ENCODE results near the gene PLEKHD1. TPM values are rescaled to one million over a fixed set of nuclear protein-coding genes. Genes with fewer than 3 reads are reported as not detected.

The PLEKHD1 gene
- total RNA-seq, 1 donor from 2014 or later, result under 0.01 TPM

DNA sequence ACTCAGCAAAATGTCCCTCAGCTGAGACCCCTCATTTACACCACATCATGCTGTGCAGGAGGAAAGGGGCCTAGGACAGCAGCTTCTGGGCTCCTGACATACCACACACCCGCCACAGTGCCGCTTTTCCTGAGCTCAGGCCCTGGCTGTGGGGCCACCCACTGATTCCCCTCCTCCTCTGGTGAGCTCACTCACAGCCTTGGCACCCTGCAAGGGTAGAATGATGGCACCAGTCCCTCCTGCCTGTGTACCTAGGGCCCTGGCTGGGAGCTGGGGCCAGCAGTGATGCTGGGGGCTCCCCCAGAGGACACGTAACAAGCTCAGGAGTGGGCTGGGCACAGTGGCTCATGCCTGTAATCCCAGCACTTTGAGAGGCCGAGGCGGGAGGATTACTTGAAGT, 44.4 kb downstream of the PLEKHD1 start:
- DNase-seq (ENCODE audit: low read depth), result no peak
- TF ChIP-seq, protein P1, sequence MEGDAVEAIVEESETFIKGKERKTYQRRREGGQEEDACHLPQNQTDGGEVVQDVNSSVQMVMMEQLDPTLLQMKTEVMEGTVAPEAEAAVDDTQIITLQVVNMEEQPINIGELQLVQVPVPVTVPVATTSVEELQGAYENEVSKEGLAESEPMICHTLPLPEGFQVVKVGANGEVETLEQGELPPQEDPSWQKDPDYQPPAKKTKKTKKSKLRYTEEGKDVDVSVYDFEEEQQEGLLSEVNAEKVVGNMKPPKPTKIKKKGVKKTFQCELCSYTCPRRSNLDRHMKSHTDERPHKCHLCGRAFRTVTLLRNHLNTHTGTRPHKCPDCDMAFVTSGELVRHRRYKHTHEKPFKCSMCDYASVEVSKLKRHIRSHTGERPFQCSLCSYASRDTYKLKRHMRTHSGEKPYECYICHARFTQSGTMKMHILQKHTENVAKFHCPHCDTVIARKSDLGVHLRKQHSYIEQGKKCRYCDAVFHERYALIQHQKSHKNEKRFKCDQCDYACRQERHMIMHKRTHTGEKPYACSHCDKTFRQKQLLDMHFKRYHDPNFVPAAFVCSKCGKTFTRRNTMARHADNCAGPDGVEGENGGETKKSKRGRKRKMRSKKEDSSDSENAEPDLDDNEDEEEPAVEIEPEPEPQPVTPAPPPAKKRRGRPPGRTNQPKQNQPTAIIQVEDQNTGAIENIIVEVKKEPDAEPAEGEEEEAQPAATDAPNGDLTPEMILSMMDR (conservative IDR thresholded peaks at IDR 0.05; ENCODE audit: low read depth, low read length), result no peak
- H3K4me3 ChIP-seq (ENCODE audit: low read depth, low read length), result no peak overlapping the region

DNA sequence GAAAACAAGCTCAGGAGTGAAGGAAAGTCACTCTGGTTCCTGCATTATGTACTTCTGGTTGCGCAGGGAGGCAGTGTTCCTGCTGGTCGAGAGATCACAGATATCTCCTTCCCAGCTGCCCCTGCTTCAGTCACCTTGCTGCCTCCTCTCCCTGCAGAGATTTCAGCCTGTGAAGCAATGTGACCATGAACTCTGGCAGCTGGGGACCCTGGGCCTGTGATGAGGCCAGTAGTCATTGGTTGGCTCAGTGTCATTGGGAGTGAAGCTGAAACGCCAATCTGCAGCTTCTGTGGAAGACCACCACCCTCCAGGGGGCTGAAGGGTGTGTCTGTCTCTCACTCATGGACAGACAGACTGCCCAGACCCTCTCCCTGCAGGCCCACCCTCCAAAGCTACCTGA, 45.0 kb downstream of the PLEKHD1 start:
- no peak overlapping the region for H3K4me3 ChIP-seq (ENCODE audit: low read depth, low read length)
- no peak for DNase-seq (ENCODE audit: low read depth)
- TF ChIP-seq, protein P1 (conservative IDR thresholded peaks at IDR 0.05; ENCODE audit: low read depth, low read length), result no peak

DNA sequence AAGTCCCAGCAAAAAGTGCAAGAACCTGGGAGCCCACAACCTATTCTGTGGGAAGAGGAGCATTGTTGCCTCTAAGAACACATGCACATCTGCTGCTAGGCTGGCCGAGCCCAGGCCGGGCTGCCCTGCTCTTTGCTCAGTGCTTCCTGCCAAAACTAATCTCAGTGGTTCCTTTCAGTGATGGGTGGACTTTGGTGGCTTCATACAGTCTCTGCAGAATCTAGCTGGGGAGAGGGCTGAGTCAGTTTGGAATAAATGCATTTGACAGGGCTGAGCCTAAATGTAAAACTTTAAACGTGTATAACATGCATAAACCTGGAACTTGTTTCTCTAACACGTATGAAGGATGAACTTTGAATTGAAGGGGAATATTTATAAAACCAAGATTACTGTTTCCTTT, 45.6 kb downstream of the PLEKHD1 start:
- no peak overlapping the region for H3K4me3 ChIP-seq (ENCODE audit: low read depth, low read length)
- TF ChIP-seq, protein P1 (conservative IDR thresholded peaks at IDR 0.05; ENCODE audit: low read depth, low read length), result no peak
- no peak for DNase-seq (ENCODE audit: low read depth)

DNA sequence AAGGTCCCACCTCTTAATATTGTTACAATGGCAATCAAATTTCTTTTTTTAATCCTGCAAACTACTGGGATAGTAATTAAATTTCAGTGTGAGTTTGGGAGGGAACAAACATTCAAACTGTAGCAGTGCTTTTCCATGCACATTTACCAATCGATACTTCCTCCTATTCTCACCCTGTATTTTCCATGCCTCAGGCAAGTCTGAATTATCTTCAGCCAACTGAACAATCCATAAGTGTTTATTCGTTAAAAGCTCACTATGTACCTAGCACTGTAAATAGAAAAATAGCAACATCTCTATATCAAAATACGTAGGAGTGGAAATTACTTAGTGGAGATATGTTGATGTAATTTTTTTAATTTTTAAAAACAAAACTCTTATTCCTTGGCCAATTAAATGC, 46.6 kb downstream of the PLEKHD1 start:
- TF ChIP-seq, protein P1 (conservative IDR thresholded peaks at IDR 0.05; ENCODE audit: low read depth, low read length), result no peak
- DNase-seq (ENCODE audit: low read depth), result no peak
- no peak overlapping the region for H3K4me3 ChIP-seq (ENCODE audit: low read depth, low read length)

DNA sequence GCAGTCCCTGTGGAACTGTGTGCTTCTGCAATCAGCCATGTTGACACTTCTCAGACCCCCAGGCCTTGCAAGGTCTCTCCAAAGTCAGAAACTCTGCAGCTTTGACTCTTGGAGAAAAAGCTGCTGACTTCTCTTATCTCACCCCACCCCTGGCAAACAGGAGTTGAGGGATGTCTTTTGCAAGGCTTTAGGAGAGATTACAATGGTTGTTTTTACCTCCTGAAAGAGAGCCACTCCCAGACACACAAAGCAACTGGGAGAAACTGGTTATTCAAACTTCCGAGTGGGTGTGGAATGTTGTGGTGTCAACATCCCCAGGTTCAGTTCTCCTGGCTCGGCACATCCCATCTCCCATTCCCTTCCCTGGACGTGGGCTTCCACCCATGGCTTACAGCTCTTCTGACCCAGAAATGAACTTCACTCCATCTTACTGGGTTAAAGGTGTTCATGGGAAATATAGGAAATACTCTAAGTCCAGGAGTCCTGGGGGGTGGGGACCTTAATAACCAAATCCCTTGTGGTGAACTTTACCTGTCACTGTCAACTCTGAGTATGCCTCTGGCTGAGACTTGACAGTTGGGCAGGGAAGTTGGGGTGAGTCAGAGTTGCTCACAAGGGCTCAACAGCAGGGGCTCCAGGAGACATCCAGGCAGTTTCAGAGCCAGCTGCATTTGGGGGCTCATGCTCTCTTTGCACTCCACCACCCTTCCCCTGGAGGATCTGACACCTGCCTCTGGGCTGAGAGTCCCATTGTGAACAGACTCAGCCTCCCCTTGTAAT, 48.2 kb downstream of the PLEKHD1 start:
- TF ChIP-seq, protein P1 (conservative IDR thresholded peaks at IDR 0.05; ENCODE audit: low read depth, low read length), result no peak
- DNase-seq (ENCODE audit: low read depth), result no peak
- H3K4me3 ChIP-seq (ENCODE audit: low read depth, low read length), result no peak overlapping the region

DNA sequence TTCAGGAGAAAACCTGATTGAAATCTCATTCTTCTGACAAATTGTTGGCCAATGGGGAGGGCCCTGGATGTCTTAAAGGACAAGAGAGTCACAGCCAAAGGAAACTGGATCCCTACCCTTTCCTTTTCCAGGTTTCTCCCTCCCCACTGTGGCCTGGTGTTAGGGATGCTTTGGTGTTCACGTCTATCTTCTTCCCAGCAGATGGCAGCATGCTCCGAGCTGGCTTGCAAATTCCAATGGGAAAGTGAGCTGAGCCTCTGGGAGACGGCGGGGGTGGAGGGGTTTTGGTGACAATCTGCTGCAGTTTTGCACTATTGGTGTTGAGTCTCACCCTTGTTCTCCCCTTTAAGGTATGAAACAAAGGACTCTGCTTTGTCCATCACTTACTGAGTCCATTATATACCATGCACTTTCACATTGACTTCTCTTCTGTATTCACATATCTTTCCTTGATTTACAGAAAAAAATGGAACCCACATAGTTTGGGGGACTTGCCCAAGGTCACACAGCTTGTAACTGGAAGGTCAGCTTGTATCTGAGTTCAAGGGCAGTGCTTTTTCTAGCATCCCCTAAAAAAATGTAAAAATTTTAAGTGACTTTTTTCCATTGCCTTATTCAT, 50.8 kb downstream of the PLEKHD1 start:
- DNase-seq (ENCODE audit: low read depth), result no peak
- TF ChIP-seq, protein P1 (conservative IDR thresholded peaks at IDR 0.05; ENCODE audit: low read depth, low read length), result peak; percentile 83
- H3K4me3 ChIP-seq (ENCODE audit: low read depth, low read length), result no peak overlapping the region

All from epithelial cell of proximal tubule (primary cell).